Retina (tissue), 1 donor: ENCODE measurements around the gene SLC7A14.

Source experiments
- DNase-seq: peaks from one replicate; pipeline ENCODE4 v3.0.0-alpha.2; 2016

SLC7A14 gene

DNA sequence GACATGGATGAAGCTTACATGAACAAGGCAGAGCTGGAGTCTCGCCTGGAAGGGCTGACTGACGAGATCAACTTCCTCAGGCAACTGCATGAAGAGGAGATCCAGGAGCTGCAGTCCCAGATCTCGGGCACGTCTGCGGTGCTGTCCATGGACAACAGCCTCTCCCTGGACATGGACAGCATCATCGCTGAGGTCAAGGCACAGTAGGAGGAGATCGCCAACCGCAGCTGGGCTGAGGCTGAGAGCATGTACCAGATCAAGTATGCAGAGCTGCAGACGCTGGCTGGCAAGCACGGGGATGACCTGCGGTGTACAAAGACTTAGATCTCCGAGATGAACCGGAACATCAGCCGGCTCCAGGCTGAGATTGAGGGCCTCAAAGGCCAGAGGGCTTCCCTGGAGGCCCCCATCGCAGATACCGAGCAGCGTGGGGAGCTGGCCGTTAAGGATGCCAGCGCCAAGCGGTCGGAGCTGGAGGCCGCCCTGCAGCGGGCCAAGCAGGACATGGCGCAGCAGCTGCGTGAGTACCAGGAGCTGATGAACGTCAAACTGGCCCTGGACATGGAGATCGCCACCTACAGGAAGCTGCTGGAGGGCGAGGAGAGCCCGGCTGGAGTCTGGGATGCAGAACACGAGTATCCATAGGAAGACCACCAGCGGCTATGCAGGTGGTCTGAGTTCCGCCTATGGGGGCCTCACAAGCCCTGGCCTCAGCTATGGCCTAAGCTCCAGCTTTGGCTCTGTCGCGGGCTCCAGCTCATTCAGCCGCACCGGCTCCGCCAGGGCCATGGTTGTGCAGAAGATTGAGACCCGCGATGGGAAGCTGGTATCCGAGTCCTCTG is 89.6 kb downstream of the SLC7A14 start:
- DNase-seq, result no peak

DNA sequence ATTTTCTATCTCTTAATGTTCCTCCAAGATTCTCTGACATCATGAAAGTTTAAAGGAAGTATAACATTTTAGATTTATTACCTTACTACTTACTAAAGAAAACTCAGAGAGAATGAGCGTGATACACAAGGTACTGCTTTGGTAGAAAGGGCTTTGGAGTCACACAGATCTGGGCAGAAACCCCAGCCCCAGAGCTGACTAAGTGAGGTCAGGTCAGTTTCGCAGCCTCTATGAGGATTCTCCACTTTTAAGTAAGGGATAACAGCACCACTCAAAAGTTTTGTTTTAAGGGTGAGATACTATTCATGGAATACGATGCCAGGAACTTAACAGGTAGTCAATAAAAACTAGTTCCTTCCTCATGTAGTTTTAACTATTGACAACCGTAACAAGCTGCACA is 91.1 kb downstream of the SLC7A14 start:
- DNase-seq, result no peak

DNA sequence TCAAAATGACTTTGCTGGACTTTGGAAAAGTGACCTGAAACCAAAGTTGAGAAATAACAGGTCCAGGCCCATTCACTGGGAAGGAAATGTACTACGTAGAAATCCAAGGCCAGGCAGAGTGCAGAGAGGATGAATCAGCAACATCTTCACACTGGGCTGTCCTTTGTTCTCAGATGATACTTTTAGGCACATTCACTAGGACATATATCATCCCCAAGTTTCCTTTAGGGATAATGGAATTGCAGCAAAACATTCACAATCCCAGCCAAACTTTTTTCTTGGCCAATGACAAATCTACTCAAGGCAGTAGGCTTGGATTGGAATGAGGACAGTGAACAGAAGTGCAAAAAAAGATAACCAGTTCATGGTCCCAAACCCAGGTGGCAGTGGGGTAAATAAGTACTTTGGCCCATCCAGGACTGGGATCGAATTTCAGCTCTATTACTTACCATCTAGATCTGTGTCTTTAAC is 92.1 kb downstream of the SLC7A14 start:
- DNase-seq, result no peak

DNA sequence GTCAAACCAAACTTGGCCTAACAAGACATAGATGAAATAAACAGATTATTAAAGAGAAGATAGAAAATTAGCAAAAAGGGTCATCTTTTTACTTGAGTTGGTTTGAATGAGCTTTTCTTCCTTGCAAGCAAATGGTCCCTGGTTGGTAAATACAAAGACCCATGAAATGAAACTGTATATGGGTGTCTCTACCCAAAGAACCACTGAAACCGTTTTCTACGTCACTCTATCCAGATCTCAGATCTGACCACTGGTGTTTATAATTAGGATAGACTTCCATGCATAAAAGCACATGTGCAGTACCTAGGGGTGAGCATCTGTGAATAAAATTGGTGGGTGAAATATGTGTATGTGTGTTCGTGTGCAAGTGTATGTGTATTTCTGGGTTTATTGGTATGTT is 94.0 kb downstream of the SLC7A14 start:
- DNase-seq, result no peak

DNA sequence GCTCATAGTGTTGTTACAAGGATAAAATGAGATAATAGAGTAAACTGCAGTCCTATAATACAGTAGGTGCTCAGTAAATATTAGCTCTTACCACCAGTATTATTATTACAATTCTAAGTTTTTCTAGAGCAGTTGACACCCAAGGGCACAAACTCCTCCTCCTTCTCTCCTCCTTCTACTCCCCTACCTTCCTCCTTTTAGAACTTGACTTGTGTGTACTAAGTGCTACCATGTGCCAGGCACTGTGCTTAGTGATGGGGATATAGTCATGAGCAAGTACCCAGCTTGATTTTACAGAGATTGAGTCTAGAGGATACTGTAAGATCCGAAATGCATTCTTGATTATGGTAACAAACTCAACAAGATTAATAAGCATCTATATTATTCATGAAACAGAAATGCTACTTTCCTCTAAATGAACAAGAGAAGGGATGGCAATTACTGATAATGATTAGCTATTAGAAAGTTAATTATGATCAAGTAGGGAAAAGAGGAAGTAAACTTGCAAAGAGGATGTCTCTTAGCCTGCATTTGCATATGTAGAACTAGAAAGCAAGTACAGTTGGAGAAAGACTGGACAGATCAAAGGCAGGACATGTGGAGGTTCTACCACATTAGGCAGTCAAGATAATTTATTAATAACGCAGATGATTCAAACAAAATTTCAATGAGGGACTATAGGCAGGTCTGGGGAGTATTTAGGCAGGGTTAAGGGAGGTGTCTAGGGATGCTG is 94.9 kb downstream of the SLC7A14 start:
- DNase-seq, result no peak

DNA sequence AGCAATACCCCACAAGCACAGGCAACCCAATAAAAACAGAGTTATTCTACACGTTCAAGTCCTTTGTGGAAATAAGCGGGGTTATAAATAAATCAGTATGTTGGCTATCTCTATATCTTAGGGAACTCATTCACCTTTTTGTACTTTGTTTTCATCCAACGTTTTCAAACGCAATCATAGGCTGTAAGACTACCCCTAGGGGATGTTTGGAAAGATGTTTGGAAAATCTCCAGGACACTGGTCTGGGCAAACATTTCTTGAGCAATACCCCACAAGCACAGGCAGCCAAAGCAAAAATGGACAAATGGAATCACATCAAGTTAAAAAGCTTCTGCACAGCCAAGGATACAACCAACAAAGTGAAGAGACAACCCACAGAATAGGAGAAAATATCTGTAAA is 97.1 kb downstream of the SLC7A14 start:
- no peak for DNase-seq

DNA sequence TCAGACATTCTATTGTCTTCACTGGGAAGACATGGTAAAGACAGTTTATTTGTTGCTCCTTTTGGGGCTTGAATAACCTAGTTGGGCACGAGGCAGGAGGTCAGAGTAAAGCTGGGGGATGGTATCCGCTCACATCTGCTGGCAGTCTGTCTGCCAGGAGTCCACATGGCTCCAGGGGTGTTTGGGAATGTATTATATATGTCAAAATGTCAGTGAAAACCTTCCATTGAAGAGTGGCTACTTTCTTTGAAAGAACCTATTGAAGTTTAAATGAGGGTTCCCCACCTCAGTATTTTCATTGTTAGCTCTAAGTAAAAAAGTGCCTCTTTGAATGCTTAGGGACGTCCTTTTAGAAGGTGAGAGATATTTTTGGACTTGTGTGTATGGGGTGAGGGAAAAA is 98.8 kb downstream of the SLC7A14 start:
- DNase-seq, result no peak

DNA sequence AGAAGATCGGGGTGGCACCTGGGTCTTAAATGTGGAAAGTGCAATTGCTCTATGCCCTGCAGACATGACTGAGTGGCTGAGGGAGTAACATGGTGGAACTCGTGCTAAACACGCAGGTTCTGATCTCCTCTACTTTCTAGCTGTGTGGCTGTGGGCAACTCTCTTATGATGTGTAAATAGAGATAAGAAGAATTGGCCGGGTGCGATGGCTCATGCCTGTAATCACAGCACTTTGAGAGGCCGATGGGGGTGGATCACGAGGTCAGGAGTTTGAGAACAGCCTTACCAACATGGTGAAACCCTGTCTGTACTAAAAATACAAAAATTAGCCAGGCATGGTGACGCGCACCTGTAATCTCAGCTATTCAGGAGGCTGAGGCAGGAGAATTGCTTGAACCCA is 99.5 kb downstream of the SLC7A14 start:
- DNase-seq, result no peak

DNA sequence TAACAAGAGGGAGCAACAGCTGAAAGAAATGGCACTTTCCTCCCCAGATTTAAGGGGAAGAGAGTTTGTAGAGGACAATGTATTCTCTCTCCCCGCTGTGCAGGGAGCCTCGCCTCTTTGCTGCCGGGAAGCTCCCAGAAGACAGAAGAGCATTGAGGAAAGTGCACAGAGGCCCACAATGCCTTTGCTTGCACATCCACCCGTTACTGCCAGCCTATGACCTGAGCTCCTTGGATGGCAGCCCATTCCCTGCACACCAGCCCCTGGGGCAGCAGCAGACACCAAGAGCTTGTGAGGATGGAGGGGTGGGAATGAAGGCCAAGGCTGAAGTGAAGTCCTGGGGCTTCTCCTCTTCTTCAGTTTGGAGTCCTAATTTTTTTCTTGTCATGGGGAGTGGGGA is 100.2 kb downstream of the SLC7A14 start:
- no peak for DNase-seq

DNA sequence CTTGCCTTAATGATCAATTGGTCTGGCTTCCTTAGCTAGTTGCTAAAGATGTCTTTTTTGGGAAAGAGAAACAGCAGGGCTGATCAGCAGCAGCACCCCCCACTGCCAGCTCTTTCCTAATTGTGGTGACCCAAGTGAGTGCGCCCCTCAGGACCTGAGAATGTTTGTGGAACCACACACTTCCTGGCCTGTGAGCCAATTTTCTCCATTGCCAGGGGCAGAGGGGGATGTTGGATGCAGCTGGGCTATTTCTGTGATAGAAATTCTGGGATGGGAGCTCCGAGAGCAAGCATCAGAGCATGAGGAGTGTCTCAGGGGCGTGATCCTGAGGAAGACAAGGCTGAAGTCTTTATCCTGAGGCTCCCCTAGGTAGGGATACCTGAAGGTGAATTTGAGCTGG is 100.6 kb downstream of the SLC7A14 start:
- DNase-seq, result no peak

DNA sequence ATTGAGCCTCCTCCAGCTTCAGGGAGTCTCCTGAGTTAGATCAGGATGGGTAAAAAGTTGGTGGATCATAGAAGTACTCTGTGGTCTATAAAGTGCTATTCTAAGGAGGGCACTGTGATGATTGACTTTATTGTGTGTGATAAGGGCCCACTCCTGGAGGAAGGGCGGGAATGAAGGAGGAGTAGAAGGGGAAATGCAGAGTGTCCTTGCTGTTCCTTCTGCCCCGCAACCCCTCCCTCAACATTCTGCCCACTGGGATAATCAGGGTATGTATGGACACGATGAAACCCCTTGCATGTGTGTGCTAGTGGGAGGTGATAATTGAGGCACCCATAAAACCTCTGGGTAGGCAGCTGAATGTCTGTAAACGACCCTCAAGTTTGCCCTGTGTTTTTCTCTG is 101.0 kb downstream of the SLC7A14 start:
- no peak for DNase-seq

DNA sequence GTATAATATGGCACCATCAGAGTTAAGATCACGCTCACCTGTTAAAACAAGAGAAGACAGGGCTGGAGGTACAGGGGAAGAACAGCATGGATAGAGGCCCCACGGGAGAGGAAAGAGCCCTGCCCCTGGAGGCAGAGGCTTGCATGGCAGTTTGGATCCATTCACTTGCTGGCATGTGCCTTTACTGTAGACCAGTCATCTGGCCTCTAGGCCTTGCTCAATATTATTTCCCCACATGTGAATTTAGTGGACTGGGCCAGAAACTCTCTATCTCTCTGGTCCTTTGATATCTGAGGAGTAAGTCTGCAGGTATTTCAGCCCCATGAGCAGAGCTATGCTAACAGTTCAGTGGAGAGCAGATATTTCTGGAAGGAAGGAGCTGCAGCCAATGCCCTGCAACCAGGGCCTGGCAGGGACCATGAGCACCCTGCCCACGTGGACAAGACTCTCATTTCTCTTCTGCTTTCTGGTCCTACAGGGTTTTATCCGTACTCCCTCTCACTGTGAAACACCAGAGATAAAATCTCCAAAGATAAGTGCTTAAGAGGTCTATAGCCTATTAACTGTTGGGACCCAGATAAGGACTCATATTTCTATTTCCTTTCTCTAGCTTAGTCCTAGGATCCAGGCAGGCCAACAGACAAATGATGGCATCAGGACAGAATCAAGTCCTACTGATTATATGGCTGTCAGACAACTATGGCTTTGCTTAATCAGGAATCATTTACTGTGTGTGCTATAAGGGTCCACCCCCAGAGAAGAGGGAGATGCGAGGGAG is 102.2 kb downstream of the SLC7A14 start:
- DNase-seq, result no peak

DNA sequence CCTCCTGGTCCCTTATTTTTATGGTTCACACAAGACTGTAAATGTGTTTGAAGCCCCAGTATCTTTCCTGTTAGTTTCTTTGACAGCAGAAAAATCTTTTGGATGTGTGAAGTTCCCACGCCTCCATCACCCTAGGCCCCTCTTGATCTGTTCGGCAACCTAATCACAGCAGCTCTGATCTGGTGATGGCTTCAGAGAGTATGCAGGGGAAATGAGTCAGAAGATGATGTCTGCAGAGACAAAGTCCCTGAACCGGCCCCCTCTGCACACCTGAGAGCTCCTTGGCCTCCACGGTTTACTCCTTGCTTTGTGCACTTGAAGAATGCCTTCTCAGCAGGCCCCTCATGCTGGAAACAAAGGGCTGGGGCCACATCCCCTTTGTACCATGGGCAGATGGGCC is 103.7 kb downstream of the SLC7A14 start:
- DNase-seq, result no peak

DNA sequence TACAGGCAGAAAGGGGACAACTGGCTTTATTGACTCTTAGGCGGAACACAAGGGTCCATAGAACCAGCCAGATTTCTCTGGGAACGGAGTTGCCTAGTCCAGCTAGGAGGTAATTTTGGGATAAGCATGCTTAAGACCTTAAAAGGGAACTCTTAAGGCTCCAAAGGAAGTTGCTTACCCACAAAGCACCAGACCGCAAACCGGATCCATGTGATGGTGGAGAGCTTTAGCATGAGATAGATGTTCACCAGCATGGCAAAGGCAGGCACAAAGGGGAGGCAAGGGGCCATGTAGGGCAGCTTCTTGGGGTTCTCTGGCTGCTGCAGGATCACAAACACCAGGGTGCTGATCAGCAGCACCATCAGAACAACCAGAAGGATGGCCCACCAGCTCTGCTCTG is 105.8 kb downstream of the SLC7A14 start:
- no peak for DNase-seq

DNA sequence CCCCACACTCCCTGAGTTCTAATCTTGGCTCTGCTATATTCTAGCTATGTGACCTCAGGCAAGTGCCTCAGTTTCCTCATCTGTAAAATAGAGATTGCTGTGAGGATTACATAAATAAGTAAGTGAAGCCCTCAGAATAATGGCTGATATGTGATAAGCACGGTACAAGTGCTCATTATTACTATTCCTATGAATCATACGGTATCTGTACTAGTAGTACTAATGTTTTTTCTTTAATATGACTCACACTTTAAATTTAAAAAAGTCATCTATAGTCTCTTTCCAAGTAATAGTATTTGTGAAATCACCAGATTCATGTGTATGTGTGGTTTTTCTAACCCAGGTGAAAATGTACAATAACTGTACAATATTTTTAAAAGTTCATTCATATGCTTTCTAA is 108.5 kb downstream of the SLC7A14 start:
- DNase-seq, result no peak

DNA sequence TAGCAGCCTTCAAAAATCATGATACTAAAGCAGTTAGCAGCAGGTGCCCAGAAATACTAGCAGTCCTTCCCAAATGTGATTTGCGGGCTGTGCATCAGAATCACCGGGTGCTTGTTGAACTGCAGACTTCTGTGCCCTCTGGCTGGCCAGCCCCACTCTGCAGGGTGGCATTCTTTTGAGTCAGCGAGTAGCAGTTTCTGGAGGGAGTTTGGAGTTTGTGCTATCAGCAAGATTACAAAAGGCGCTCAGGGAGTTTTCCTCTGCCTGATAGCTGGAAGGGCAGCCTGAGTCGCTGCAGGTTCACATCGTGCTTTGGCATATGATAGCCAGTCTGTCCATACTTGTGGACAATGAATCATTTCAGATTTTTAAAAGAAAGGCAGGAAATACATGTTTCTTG is 109.6 kb downstream of the SLC7A14 start:
- DNase-seq, result no peak

DNA sequence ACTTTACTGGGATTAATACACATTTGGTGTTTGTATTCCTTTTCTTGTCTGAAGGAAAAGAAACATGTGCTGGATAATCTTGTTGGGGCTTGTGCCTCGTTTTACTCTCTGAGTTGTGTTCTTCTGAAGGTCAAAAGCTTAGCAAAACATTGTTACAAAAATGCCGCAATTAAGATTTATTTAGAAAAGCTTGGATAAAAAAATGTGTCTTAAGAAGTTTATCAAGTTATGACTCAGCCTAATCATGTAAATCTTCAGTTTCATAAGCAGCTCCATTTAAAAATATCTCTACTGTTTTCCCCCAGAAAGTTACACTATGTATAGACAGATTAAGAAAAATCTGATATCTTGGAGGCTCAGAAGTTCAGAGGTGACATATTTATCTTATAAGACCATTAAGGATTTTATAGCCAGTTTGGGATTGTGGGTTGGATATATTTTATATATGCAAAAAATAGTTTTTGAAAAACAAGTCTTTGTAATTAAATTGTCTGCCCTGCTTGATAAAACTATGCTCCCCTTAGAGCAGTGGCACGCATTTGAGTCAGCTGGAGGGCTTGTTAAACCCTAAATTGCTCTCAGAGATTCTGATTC is 110.7 kb downstream of the SLC7A14 start:
- no peak for DNase-seq

DNA sequence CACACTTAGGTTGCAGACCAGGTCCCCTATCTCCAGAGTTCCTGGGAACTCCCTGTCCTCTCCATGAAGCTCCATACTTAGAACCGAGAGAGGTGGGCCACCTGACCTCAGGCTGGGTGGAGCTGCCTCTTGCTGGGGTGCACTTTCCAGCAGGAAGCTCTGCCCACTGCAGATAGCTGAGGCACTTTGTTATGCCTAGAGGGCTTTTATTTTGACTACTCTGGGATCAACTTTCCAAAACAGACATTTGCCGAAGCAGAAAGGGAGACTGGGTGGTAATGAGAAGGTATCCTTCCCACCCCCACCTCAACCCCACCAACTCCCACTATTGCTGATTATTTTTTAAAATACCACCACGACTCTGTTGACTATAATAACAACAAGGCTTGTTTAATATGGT is 112.5 kb downstream of the SLC7A14 start:
- DNase-seq, result no peak

DNA sequence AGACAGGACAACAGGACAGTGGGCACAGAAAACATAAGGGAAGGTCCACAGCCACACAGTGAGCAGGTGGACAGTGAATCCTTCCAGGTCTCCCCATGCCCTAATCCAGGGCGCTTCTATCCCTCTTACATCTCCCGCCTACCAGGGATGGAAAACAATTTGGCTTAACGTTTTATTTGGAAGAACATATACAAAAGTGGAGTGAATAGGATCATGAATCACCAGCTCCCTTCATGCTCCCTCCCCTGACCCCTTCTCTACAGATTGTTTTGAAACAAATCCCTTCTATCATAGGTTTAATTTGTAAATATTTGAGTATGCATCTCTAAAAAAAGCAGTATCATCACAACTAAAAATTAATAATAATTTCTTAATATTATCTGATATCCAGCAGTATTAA is 114.7 kb downstream of the SLC7A14 start:
- DNase-seq, result no peak

DNA sequence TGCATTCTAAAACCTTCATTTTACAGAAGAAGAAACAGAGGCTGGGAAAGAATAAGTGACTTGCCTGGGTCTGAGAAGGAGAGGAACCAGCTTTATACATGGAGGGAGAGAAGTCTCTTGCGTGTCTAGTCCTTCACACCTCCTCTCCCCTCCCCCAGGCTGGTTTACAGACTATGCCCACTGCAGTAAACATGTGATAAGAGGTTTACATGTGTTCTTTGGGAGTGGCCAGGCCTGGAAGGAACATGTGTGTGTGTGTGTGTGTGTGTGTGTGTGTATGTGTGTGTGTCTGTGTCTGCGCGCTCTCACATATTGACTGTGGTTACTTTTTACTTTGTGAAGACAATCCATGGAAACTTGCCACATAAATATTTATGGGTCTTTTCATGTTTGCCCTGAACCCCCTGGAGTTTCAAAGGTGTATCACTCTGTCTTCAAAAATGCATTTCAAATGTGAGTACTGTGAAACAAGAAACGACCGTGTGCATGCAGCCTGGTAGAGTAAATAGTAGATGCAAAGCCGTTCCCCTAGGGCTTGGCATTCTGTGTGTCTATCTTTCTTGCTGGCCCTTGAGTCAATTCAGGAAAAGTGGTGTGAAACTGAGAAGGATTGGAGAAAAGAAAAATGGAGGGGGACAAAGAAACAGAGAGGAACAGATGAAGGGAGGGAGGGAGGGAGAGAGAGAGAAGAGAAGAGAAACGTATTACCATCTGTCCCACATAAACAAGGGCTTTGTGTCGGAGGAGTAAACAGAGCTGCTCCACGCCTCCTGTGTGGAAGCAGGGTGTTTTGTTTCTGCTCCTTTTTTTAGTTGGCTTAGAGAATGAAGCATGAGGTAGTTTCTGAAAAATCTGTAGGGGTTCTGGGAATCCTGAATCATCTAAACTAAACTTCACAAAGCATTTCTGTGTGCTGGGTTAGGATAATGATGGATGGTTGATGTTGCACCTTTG is 115.5 kb downstream of the SLC7A14 start:
- DNase-seq, result no peak

DNA sequence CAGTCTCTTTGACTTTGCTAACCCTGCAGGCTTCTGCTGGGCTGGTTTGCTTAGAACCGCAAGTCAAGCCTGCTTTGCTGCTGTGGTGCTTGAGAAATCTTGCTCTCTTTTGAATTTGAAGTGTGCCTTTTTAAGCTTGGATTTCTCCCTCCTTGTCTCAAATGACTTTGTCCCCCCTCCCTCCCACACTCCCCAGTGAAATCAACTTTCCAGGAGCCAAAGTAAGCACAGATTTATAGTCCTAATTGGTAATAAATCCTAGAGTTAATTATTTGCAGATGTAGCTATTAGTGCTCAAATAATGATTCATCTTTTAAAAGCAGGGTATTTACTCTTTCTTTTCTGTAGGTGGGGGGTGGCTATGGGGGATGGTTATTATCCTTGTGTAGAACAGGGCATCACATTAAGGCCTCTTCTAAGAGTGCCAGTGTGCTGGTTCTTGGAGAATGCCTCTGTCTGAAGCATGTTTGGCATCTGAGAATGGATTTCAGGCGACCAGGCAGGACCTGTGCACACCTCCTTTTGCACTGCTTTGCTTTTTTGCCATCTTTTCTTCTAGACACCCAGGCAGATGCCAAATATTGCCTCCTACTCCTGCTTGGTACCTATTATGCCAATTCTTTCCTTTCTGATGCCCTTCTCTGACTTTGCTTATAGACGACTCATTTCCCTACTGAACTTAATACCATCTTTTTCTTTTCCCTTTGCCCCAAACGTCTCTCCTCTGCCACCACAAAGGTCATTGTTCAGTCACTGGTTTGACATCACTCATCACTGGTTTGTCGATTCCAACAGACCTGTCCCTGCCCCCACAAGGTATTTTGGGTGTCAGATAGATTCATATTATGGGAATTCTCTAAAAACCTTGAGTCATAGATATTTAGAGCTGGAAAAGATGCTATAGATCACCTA is 116.5 kb downstream of the SLC7A14 start:
- DNase-seq, result no peak
